HFF-Myc (cell line): ENCODE data around the gene CYB5R2.

Source experiments
- DNase-seq: peaks from one replicate; pipeline ENCODE4 v3.0.0-alpha.2; 2011; ENCODE audit warnings: low read depth; ENCODE audit errors: extremely low read depth
- H3K4me3 ChIP-seq: replicated peaks from 2 replicates; pipeline ENCODE4 v1.5.1; 2011; ENCODE audit warnings: low read depth, mild to moderate bottlenecking, control low read depth, low read length
- TF ChIP-seq, protein P1 (sequence below): IDR thresholded peaks from 2 replicates; pipeline ENCODE4 v1.5.1; 2012; ENCODE audit warnings: mild to moderate bottlenecking, low read depth, low read length, control low read depth; ENCODE audit errors: missing control alignments

The CYB5R2 gene

DNA sequence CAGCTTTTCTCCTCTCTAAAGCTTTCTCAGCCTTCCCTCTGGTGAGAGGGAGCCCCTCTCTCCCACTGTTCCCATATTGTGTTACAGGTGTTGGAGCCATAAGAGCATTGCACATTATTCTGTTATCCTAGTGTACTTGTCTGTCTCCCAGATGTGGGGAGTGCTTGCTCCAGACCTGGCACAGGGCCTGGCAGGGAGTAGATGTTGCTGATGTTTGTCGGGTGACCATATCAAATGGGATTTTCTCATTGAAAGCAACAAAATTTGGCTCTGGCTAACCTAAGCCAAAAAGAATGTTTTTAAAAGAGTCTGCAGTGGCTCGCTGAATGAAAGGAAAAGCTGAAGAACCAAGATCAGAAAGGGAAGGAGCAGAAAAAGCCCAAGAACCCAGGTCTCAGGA, 41.1 kb downstream of the CYB5R2 start:
- TF ChIP-seq, protein P1, sequence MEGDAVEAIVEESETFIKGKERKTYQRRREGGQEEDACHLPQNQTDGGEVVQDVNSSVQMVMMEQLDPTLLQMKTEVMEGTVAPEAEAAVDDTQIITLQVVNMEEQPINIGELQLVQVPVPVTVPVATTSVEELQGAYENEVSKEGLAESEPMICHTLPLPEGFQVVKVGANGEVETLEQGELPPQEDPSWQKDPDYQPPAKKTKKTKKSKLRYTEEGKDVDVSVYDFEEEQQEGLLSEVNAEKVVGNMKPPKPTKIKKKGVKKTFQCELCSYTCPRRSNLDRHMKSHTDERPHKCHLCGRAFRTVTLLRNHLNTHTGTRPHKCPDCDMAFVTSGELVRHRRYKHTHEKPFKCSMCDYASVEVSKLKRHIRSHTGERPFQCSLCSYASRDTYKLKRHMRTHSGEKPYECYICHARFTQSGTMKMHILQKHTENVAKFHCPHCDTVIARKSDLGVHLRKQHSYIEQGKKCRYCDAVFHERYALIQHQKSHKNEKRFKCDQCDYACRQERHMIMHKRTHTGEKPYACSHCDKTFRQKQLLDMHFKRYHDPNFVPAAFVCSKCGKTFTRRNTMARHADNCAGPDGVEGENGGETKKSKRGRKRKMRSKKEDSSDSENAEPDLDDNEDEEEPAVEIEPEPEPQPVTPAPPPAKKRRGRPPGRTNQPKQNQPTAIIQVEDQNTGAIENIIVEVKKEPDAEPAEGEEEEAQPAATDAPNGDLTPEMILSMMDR, result no peak
- DNase-seq, result no peak
- H3K4me3 ChIP-seq, result no peak overlapping the region

DNA sequence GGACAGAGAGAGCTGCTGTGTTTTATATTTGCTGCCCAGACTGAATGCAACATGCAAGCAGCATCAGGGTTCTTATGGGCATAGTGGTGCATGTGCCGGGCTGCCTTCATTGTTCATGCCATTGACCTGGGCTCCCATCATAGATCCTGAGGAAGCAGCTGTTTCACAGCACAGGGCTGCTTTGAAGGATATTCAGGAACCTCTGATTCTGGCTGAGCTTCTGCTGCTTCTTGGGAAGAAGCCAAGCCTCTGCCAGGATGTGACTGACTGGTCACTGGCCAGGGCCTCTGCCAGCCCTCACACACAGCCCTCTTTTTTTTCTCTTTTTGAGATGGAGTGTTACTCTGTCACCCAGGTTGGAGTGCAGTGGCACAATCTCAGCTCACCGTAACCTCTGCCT, 43.3 kb downstream of the CYB5R2 start:
- no peak overlapping the region for H3K4me3 ChIP-seq
- no peak for DNase-seq
- TF ChIP-seq, protein P1, result no peak

DNA sequence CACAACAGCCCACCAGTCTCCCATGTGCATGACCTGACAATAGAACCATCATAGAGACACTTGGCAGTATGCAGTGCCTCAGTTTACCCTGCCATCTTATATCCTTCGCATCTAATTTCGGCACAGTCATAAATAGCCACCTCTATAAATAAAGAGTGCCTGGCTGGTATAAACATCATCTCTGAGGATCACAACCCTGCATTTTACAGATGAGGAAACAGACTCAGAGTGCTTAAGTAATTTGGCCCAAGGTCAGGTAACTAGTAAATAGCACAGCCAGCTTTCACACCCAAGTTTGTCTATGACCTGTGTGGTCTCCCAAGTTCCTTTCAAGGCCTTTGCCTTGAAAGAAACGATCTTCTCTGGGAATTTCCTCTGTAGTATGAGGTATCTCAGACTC, 44.6 kb downstream of the CYB5R2 start:
- no peak for DNase-seq
- TF ChIP-seq, protein P1, result no peak
- no peak overlapping the region for H3K4me3 ChIP-seq

DNA sequence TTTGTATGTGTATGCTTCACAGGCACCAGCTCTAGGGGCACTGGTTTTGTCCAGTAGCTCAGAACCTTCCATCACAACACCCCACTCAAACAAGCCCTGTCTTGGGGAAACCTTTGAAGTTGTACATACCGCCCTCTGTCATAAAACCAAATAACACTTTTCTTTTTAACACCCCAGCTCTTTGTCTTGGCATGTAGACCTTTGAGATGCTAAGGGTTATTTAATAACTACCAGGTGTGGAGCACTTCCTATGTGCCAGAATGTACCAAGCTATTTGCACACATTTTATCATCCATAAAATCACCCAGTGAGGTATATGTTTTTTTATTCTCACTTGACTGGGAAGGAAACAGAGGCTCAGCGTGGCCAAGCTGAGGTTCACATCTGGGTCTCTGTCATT, 50.6 kb downstream of the CYB5R2 start:
- DNase-seq, result no peak
- H3K4me3 ChIP-seq, result no peak overlapping the region
- TF ChIP-seq, protein P1, result no peak

DNA sequence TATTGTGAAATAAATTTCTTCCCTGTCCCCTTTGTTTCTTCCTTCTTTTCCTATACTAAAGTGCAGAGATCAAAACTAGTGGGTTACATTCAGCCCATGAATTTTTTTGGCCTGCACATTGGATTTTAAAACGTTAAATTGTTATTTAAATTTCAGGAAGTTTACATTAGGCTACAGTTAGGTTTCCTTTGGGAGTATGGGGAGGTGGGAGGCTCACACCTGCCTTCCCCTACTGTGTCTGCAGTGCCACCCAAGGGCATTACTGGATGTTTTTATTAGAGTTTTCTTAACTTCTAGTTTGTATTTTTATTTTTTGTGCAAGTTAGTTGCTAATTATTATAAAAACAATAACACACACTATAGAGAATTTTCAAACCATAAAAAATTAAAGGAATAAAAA, 51.7 kb downstream of the CYB5R2 start:
- H3K4me3 ChIP-seq, result no peak overlapping the region
- TF ChIP-seq, protein P1, result no peak
- DNase-seq, result no peak

DNA sequence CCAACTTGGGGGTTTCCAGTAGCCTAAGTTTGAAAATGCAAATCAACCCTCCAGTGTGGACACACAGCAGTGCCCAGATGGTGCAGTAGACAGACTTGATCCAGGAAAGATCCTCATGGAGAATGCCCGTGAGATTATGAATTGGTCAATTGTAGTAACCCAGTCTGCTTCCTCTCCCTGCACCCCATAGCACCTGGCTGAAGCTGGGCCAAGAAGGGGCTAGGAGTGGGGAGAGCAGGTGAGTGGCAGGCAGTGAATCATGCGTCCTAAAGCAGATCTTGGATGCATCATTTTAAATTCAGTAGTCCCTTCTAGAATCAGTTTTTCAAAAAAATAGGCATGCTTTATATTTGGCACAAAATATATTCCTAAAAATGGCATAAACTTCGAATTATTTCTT, 52.2 kb downstream of the CYB5R2 start:
- DNase-seq, result no peak
- TF ChIP-seq, protein P1, result no peak
- H3K4me3 ChIP-seq, result no peak overlapping the region

DNA sequence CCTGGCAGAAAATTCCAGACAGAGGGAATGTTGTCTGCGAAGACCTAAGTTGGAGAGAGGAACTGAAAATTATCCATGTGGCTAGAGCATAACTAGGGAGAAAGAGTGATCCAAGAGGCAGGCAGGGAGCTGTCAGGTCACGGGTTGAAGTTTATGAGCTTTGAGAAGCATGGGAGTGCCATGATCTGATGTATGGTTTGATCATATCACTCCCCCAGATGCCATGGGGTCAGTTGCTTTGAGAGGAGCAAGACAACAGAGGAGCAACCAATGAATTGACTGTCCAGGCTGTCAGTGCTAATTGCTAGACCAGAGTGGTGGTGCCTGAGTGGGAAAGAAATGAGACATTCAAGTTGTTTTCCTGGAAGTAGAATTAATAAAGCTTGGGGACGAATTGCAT, 54.0 kb downstream of the CYB5R2 start:
- no peak for DNase-seq
- TF ChIP-seq, protein P1, result no peak
- no peak overlapping the region for H3K4me3 ChIP-seq
